Ascending aorta (tissue), 2 donors: ENCODE results near the gene AKT3. TPM values are rescaled to one million over a fixed set of nuclear protein-coding genes. Genes with fewer than 3 reads are reported as not detected.

Experiments used
- DNase-seq, 2 donors: peaks; one replicate each; pipeline ENCODE4 v3.0.0-alpha.2; 2019; ENCODE audit warnings: low spot score in 2 of 2
- H3K27ac ChIP-seq, 2 donors: fragments of 200-600 bp; sonication (generic); one replicate each; pipeline ENCODE4 v1.5.1; 2016 to 2017; ENCODE audit warnings: mild to moderate bottlenecking in 1 of 2
- H3K27me3 ChIP-seq: fragments of 200-600 bp; sonication (generic); one replicate; pipeline ENCODE4 v1.5.1; 2017
- H3K36me3 ChIP-seq, 2 donors: fragments of 200-600 bp; sonication (generic); one replicate each; pipeline ENCODE4 v1.5.1; 2016
- H3K4me1 ChIP-seq, 2 donors: fragments of 200-600 bp; sonication (generic); one replicate each; pipeline ENCODE4 v1.5.1; 2016 to 2017; ENCODE audit warnings: mild to moderate bottlenecking in 1 of 2
- H3K4me3 ChIP-seq, 2 donors: fragments of 200-600 bp; sonication (generic); one replicate each; pipeline ENCODE4 v1.5.1; 2016 to 2017; ENCODE audit warnings: mild to moderate bottlenecking in 1 of 2
- H3K9me3 ChIP-seq, 2 donors: fragments of 200-600 bp; sonication (generic); one replicate each; pipeline ENCODE4 v1.5.1; 2016
- intact Hi-C: fragments of 100-400 bp; cut with DNase I; formaldehyde crosslinking; loops from one replicate; pipeline ENCODE4 v1.15.1; 2023
- total RNA-seq: library from RNA; depleted of rRNA; stranded (reverse); fragments of >200 nt; gene quantifications from one replicate; pipeline ENCODE4 v1.1.0, GENCODE V29; 2016
- TF ChIP-seq, protein P1 (sequence below), 3 experiments: fragments of 200-600 bp in 2 of 3; fragments of 450-650 bp in 1 of 3; sonication (generic) in 2 of 3; IDR thresholded peaks; one replicate each; pipeline ENCODE4 v1.5.1; 2016 to 2019; ENCODE audit warnings: antibody characterized with exemption in 3 of 3, mild to moderate bottlenecking in 1 of 3, moderate library complexity in 1 of 3

Gene AKT3
- total RNA-seq, 1 donor from 2014 or later, result 38.0 TPM

DNA sequence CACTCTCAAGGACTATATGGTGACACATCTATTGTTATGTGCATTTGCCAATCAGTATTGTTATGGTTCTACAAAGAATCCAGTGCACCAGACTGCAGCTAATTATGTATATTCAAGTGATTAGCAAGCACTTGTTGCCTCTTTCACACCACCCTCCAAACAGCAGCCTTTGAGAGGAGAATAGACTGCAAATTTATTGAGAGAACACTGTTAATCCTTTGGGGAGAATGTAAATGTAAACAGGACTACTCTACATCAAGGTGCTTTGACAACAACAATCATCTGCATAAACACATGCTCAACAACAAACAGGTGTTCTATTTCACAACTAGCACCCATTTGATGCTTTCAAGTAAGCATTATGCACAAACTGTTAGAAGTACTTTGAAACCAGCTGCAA lies 117.4 kb downstream of the AKT3 start:
- Histone ChIP-seq H3K36me3 (no peaks in the 10 kb centered on the region), H3K4me3 (no peak overlapping the region), H3K27me3 (no peaks in the 10 kb centered on the region), H3K4me1 (peaks cover 9 to 21% of the 10 kb centered on the region in 2 donors), H3K27ac (no peak overlapping the region), H3K9me3 (no peaks in the 10 kb centered on the region)
- TF ChIP-seq, protein P1, sequence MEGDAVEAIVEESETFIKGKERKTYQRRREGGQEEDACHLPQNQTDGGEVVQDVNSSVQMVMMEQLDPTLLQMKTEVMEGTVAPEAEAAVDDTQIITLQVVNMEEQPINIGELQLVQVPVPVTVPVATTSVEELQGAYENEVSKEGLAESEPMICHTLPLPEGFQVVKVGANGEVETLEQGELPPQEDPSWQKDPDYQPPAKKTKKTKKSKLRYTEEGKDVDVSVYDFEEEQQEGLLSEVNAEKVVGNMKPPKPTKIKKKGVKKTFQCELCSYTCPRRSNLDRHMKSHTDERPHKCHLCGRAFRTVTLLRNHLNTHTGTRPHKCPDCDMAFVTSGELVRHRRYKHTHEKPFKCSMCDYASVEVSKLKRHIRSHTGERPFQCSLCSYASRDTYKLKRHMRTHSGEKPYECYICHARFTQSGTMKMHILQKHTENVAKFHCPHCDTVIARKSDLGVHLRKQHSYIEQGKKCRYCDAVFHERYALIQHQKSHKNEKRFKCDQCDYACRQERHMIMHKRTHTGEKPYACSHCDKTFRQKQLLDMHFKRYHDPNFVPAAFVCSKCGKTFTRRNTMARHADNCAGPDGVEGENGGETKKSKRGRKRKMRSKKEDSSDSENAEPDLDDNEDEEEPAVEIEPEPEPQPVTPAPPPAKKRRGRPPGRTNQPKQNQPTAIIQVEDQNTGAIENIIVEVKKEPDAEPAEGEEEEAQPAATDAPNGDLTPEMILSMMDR (IDR thresholded peaks at IDR 0.05), result no peak
- DNase-seq, result no peak
- intact Hi-C loops, result no loop called here

DNA sequence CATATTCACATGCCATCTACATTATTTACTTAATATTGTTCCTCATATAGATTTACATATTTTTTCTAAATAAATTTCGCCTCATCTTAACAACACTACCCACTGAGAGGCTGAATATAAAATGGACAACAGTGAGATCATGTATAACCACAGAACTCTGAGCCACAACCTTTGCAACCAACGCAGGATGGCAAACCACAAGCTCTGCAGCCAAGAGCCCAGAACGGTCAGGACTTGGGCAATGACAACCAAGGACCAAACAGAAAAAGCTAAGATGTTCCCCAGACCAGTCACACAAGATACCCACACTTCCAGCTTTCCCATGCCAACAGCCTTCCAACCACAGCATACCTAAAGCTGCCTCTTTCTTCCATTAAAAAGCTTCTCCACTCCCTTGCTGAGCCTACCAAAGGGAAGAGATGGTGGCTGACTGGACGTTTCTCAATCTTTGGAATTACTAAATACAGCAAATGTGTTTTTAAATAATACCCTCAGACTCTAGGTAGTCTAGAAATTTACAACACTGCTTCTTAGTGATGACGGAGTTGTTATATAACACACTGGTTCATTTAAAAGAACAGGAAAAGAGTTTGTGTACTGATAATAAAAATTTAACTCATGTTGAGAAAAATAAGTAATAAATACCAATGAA lies 117.9 kb downstream of the AKT3 start:
- no peaks in the 10 kb centered on the region for H3K36me3 ChIP-seq
- intact Hi-C loops, result no loop called here
- no peaks in the 10 kb centered on the region for H3K27me3 ChIP-seq
- no peak for DNase-seq
- H3K27ac ChIP-seq, result no peak overlapping the region
- no peaks in the 10 kb centered on the region for H3K9me3 ChIP-seq
- TF ChIP-seq, protein P1 (IDR thresholded peaks at IDR 0.05), result no peak
- H3K4me3 ChIP-seq, result no peak overlapping the region
- peaks cover 9 to 21% of the 10 kb centered on the region in 2 donors for H3K4me1 ChIP-seq

DNA sequence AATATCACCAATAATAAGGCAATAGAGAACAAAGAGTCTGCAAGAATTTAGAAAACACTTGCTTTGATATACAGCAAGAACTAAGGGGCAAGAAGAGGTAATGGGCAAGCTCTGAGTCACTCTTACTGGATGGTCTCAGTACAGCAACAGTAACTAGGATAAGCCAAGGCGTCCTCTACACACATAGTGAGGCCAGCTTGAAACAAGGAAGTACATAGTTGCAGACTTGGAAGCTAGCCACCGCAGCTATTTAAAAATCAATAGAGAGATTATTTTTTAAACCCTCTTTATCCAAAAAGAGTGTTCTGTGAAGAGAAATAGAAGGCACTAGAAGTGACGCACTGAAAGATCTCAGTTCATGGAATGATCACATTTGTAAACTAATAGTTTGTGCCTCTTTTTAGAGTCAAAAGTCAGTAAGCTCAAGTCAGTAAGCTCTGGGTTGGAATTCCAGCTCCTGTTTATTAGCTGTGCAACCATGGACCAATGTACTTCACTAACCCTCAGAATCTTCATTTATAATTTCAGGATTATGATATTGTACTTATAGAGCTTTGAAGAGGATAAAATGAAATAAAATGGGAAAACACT lies 118.6 kb downstream of the AKT3 start:
- intact Hi-C loops, result no loop called here
- H3K27ac ChIP-seq, result peak overlapping the region in 1 of 2 donors; percentile 35
- no peaks in the 10 kb centered on the region for H3K9me3 ChIP-seq
- peak in 1 of 2 donors; percentile 78 for DNase-seq
- H3K4me3 ChIP-seq, result no peak overlapping the region
- no peaks in the 10 kb centered on the region for H3K27me3 ChIP-seq
- H3K4me1 ChIP-seq, result peaks cover 9 to 24% of the 10 kb centered on the region in 2 donors
- TF ChIP-seq, protein P1 (IDR thresholded peaks at IDR 0.05), result no peak
- no peaks in the 10 kb centered on the region for H3K36me3 ChIP-seq

DNA sequence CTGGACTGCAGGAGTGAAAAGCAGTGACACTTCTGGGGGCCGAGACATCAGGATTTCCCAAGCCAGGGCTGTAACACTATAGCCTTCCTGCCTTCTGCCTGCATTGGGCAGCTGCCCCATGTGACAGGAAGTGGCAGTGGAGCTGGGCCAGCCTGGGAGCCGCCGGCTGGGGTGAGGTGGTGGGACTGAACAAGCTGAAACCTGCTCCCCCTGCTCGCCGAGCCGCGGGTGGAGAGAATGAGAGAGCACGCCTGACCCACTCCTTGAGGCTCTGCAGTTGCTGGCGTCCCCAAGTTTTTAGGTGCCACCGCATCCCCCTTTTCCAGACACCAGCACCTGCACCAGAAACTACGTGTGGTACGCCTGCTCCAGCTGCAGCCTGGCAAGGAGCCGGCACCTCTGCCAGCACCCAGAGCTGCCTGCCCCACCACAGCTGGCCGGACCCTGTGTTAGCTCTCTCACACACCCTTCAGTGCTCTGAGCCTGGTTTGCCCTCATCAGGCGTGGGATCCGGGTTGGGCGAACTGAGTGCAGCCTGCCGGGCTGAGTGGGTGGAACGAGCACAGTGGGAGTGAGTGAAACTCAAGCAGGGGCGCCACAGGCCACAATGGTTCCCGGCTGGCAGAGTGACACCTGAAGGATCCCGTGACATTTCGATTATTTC lies 119.4 kb downstream of the AKT3 start:
- Histone ChIP-seq H3K4me3 (peak overlapping the region in 1 of 2 donors; percentile 8), H3K36me3 (no peaks in the 10 kb centered on the region), H3K27ac (peak overlapping the region in 1 of 2 donors; percentile 35), H3K9me3 (no peaks in the 10 kb centered on the region), H3K4me1 (peaks cover 9 to 19% of the 10 kb centered on the region in 2 donors), H3K27me3 (no peaks in the 10 kb centered on the region)
- TF ChIP-seq, protein P1 (IDR thresholded peaks at IDR 0.05), result no peak
- no peak for DNase-seq
- intact Hi-C loops, result no loop called here

DNA sequence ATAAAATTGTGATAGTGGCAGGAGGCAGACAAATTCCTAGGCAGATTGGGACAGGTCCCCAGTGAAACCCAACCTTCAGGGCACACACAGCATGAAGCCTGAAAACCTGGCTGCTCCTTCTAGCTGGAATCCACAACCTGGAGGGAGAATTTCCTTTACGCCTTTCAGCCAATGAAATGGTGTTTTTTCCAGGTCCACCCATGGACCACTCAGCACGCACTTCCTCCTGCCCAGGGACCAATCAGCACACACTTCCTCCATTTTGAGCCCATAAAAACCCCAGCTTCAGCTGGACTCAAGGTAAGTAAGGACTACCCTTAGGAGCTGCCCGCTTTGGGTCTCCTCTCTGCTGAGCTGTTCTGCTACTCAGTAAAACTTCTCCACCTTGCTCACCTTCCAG lies 120.1 kb downstream of the AKT3 start:
- no peak for DNase-seq
- peaks cover 9 to 16% of the 10 kb centered on the region in 2 donors for H3K4me1 ChIP-seq
- no peaks in the 10 kb centered on the region for H3K27me3 ChIP-seq
- peak overlapping the region in 1 of 2 donors; percentile 35 for H3K27ac ChIP-seq
- no peaks in the 10 kb centered on the region for H3K36me3 ChIP-seq
- intact Hi-C loops, result no loop called here
- TF ChIP-seq, protein P1 (IDR thresholded peaks at IDR 0.05), result no peak
- H3K9me3 ChIP-seq, result no peaks in the 10 kb centered on the region
- no peak overlapping the region for H3K4me3 ChIP-seq
